SK-N-DZ (cell line): ENCODE measurements around the gene CDH4.

Source experiments
- DNase-seq: peaks from one replicate; pipeline ENCODE4 v3.0.0-alpha.2; 2015; ENCODE audit warnings: low spot score

CDH4 gene

DNA sequence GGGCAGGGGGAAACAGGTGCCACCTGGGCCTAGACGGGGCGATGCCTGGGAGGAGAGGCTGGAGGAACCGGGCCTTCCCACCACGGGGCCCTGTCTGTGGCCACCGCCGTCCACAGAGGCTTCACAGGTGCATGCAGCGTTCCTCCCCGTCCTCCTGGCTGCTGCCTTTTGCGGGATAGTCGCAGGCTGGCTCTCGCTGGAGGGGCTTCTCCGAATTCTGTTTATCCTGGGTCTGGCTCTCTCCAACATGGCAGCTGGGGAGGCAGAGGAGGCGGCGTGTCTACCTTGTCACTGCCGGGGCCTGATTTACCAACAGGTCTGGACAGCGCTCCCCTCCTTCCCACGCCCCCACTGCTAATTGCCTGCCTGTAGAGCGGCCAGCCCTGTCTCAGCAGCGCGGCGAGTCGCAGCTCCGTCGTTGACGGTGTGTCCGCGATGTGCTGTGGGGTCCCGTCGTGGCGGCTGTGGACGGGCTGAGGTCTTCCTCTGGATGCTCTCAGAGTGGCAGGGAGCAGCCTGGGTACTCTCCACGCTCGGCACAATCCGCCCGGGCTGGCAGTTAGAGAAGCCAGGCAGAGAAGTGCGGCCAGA is 550.8 kb downstream of the CDH4 start:
- no peak for DNase-seq

DNA sequence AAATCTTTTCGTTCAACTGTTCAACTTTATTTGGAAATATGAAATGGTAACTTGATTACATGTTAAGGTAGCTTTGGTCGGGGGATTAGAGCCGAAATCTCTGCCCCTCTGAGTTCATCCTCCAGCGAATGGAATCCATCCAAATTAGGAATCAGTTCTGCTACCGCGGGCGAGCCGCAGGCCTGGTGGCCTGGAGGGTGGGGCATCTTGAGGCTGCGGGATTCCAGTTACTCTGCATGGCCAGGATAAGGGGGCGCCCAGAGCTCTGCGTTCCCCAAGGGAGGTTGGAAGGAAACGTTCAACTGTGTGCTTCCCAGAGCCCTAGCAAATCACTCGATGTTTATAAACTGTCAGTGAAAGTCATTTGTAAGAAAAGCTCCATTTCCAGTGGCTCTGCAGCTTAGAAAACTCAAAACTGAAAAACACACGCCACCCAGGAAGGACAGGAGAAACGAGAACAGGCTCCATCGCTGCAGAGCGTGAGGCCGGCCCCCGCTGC is 551.4 kb downstream of the CDH4 start:
- DNase-seq: no peak

DNA sequence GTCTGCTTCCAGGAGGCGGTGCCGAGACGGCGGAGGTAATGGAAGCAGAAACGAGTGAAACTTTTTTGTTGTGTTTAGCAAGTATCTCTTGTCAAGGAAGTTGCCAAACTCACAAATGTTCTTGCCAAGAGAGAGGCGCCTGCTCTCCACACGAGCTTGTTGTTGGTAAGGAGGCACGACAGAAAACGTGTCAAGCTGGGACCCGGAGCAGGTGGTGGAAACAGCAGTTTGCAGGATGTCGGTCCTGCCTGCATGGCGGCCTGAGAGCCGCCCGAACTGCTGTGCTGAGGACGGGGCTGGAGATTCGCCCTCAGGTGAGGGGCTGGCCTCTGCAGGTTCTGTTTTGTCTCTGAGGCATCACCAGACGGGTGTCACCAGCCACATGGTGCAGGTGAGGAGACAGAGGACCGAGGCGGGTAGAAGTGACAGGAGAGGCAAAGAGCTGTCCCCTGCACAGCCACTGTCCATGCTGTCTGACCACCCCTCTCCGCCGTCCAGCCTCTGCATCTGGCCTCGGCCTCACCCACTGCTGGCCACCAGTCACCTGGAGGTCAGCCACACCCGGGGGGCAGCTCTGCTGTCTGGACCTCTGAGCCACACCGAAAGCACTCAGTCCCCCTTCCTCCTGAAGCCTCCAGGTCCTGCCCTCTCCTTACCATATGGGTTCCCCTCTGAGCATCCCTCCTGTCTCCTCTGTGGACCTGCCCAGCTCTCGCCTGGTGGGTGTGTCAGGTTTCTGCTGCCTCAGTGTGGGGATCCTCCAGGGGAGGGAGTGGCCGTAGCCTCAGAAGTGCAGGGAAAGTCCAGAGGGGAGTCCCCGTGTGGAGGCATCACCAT is 552.1 kb downstream of the CDH4 start:
- DNase-seq: no peak

DNA sequence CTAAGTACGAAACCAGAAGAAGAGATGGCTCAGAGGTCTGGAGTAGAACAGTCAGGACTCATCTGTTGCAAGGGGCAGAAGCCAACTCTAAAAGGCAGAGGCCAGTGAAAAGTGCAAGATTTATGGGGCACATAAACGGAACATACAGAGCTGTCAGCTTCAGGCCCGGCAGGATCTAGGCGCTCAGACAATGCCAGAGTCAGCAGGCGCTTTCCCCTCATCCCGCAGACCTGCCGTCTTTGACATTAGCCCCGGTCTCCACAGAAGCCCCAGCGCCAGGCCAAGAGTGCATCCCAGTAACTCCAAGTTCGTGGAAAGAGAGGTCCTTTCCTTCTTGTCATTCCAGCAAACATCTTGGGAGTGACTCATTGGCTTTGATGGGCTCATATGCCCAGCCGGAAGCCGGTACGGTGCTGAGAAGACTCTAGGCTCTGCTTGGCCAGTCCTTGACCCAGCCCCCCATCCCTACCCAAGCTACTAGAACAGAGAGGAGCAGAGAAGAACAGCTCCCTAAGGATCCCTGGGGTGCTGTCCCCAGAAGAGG is 552.8 kb downstream of the CDH4 start:
- DNase-seq: no peak

DNA sequence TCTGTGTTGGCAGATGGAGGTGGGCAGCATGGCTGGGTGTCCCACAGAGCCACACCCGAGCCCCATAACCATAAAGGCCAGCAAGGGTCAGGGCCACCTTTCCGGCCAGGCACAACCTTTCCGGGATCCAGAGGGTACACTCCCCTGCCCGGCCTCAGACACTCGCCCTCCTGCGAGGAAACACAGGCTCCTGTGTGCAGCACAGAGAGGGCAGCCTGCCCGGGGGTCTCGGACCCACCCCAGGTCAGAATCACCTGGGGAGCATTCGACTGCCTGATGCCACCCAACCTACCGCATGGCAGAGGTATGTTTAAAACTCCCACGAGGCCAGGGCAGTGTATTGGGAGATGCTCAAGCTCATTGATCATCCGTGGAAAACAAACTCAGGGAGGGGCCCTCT is 553.3 kb downstream of the CDH4 start:
- DNase-seq: no peak

DNA sequence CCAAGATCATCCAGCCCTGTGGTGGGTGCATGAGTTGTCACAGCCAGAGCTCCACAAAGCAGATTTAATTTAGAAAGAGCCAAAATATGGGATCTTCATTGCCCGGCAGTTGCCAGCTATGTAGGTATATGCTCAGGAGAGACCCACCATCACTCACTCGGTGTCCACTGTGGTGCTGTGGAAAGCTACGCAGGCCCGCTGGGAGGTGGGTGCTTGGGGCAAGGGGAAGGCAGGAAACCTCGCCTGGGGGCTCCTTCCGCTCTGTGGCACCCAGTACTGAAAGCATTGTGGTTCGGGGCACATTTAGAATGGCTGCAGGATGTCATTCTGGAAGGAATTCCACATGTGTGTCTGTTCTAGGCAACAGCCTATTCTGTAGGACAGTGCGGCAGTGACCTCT is 553.7 kb downstream of the CDH4 start:
- no peak for DNase-seq

DNA sequence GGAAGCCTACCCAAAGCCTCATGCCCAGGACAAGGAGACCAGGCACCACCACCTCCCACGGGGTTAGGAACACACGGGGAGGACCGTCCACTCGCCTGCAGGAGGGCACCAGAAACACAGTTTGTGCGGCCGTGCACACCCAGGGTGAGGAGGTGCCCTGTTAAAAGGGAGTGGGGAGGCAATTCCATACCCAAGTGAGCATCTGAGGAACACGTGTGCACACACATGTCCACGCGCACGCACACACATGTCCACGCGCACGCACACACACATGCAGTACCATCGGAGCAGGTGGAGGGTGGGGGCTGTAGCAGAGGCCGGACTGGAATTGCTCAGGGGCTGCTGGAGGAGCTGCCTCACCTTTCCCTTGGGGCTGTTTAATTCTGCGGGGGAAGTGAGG is 554.3 kb downstream of the CDH4 start:
- DNase-seq: no peak

DNA sequence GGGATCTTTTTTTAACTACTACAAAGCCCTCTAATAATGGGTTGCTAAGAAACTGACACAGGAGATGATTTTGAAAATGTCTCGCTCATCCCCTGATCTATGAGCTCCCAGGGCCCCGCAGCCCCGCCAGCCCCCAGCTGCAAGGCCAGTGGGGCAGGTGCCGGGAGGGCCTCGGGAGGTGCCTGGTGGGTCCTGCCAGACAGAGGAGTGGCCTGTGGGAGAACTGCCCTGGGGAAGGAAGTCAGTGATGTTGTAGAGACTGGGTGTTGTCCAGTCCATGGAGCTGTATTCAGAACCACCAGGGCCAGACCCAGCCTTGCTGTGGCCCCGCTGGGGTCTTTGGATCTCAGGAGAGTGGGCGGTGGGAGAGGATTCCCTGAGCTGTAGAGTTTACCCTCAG is 554.9 kb downstream of the CDH4 start:
- DNase-seq: no peak

DNA sequence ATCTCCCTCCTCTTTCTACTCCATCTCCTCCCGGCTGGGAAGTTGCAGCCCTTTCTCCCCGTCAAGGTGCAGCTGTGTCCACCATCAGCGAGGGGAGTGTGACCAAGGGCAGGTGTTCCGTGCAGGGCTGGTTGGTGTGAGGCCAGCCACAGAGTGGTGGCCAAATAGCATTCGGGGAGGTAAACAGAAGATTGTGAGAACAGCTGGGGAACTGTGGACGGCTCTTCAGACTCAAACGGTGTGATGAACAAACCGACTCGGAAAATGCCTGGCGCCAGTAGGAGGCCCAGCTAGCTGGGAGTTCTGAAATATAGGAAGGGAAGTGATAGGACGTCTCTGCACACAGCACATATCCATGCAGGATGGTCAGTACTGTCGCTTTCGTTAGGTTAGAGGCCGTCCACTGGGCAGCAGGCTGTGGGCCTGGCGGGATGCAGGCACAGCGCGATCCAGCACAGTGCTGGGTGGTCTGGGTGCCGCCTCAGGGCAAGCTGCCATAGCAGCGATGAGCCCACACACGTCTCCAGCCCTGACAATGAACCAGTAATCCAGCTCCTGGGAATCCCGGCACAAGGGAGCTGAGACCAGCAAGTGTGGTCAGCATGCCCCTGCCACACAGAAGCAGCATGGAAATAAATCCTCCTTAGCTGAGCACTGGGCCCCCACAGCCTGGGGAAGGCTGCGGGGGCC is 555.6 kb downstream of the CDH4 start:
- DNase-seq: no peak

DNA sequence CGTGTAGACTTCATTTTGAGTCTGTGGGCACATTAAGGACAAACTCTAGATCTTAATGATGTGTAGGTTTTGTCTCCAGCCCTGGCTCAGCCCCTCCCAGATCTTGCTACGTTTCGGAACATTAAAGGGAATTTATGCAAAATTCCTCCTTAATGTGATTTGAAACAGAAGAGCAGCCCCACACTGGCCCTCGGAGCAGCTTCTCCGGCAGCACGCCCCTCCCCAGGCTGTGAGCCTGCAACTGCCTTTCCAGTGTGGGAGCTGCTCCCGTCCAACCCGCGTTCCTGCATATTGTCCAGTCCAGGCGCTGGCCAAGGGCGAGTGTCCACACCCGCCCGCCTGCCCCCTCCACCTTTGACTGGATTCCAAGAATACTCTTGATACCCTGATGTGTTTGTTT is 556.4 kb downstream of the CDH4 start:
- DNase-seq: no peak

DNA sequence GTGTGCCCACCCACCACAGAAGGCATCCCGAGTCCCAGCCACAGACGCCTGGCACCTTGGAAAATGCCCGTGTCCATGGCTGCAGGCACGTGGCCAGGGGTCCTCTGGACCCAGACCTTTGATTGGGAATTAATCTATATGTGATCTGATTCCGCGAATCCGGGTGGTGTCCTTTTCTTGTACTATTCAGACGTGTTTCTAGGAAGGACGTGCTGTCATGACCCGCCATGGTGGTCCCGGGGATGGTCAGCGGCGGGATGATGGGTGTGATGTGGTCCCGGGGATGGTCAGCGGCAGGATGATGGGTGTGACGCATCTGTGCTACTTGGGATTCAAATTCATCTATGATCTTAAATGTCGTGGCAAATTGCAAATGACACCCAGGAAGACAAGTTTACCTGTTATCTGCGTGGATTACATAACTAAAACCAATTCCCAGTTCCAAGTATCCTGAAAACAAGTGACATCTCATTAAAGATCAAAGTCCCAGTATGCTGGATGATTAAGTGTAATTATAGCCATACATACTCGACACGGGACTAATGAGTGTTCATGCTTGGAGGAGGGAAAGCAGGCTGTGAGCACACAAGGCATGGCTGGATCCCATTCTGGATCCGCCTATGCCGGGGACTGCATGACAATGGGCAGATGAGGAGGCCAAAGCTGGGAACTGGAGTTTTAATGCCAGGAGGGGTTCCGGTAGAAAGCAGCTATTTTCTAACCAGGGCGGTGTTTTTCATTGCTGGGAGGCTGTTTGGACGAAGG is 557.1 kb downstream of the CDH4 start:
- no peak for DNase-seq

DNA sequence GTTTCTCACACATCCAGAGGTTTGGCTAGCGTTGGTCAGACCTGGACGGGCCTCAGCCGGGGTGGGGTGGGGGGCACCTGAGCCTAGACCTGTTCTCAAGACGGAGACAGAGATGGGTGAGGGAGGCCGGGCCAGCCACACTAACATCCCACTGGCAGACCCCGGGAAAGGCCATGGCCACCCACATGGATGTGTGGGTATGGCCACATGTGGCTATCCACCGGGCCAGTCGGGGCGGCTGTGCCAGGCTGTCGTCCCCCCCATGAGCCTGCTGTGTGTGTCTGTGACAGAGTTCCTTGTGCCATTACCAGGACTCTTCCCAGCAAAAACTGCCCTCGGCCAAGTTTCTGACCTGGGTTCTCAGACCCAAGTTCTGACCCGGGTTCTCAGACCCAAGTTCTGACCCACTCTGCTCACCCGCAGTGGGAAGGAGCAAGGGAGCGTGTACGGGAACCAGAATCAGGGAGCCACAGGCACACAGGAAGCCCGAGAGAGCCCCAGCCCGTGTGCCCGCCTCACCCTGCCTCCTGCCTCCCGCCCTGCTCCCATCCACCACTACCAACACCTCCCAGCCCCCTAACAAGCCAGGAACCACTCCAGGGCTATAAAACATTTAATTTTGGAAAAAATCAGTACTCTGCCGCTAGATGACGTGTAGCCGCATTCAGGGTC is 558.1 kb downstream of the CDH4 start:
- DNase-seq: no peak

DNA sequence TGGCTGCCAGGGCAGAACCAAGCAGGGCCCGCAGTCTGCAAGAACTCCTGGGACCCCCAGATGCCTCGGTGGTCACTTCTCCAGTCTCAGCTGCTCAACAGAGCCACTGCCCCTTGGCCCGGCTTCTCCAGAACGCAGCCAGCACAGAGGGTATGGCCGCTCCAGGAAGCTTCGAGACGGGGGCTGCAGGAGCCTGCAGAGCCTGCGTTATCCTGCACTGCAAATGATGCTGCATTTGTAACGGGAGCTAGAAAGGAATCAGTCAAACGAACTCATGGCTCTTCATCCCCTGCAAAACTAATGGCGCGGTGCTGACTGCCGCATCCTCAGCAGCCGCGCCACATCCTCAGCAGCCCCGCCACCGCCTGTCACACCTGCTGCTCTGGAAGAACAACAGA is 558.7 kb downstream of the CDH4 start:
- DNase-seq: no peak

DNA sequence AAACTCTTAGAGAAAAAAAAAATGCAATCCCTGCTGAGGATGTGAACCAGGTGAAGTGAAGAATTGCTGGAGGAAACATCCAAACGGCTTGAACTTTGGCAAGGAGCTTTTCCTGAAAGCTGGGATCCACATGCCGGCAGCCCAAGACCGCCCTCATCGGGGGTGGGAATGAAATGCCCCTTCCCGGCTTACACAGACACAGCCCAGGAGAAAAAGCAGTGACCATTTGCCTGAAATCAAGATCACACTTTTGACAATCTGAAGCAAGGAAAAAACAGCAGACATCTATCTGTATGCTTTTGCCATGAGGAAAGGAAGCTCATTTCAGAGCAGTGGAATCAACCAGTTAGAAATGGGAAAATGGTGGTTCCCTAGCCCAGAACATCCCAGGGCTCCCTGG is 559.1 kb downstream of the CDH4 start:
- no peak for DNase-seq

DNA sequence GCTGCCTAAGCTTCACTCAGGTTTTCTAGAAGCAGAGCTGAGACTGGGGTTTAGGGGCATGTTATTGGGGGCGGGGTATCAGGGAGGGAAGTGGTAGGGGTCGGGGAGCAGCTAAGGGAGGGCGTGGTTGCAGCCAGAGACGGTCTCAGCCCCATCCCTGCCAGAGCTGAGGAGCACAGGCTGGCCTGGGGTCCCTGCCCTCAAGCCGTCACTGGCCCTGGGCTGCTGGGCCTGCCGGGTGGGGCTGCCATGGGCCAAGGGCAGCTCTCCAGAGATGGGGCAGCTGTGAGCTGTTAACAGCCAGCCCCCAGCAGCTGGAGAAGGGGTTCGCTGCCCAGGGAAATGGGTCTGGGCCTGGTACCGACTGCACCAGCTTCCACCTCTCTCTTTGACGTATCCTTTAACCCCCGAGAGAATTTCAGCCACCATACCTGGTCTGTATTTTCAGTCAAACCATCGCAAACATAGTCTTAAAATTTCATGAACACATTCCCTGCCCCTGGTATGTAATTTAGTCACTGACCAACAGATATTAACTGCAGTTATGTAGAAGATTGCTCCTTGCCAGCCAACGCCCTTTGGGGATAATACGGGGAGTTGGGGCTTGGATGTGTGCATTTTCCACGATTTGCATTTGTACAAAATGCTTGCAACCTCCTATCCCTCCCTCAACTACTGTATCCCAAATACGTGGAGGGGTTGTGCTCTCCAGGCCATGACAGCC is 560.2 kb downstream of the CDH4 start:
- no peak for DNase-seq

DNA sequence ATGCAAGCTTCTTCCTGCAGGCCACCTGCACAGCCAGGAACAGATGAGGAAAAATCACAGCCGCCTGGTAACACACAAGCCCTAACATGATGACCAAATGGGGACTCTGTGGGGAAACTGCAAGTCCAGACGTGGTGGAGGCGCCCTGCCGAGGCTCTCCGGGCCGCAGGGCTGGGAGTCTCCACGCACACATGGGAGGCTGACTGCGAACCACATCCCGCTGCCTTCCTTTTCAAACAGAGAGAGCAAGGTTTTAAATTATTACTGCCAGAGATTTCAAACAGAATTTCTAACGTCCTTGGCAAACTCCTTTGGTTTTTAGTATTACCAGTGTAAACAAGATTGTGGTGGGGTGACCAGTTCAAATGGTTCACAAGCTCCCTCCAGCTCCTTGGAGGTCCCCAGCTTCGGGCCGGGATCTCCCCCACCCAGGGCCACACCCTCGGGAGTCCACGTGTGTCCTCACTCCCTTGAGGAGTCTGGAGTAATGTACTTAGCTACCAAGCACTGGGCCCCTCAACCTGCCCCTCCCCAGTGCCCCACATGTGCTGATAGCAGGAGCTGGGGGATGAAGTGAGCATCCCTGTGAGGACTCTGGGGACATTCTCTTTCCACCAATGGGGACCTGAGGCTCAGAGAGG is 560.9 kb downstream of the CDH4 start:
- no peak for DNase-seq

DNA sequence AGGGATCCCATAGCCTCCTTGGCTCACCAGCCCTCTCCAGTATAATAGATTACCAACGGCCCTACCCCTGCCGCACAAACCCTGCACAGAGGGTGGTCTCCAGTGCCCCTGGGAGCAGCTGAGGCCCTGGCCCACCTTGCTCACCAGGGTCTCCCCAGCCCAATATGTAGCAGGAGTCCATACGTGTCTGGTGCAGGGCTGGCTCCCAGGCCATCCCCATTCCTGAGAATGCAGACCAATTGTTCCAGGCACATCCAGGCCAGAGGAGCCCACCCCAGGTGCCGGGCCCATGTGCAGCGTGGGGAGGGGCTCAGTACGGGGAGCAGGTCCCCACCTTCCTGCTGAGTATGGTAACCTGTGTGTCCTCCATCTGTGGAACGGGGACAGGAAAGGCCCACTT is 561.7 kb downstream of the CDH4 start:
- DNase-seq: no peak

DNA sequence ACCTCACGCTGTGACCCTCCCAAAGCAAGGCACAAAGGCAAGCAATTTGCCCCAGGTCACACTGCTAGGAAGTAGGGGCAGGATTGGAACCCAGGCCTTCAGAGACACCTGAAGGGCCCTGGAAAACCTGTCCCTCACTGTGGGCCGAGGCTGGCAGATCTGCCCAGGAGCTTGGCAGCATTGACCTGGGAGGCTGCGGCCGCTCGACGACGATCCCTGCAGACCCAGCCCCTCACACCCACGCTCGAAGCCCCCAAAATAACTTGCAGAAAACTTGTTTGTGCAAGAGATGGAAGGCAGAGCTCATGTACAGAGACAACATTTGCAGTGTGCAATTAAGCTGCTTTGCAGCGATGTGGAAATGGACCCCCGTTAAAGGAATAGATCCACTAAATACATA is 562.2 kb downstream of the CDH4 start:
- no peak for DNase-seq

DNA sequence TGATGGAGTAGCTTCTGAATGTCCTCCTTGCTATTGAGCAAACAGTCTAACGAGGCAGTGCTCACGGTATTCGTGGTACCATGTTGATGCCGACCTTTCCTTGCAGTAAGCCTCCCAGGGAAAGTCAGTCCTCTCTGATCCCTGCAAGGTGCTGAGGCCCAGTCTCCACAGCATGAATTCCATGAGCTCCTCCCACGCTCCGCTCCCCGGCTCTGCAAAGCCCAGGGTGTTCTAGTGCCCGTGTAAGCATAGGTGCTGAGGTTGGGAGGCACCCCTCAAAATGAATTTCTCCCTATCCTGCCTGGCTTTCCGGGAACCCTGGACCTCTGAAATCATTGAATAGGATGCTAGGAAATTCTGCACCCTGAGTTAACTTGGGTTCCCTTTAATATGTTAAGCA is 562.7 kb downstream of the CDH4 start:
- no peak for DNase-seq

DNA sequence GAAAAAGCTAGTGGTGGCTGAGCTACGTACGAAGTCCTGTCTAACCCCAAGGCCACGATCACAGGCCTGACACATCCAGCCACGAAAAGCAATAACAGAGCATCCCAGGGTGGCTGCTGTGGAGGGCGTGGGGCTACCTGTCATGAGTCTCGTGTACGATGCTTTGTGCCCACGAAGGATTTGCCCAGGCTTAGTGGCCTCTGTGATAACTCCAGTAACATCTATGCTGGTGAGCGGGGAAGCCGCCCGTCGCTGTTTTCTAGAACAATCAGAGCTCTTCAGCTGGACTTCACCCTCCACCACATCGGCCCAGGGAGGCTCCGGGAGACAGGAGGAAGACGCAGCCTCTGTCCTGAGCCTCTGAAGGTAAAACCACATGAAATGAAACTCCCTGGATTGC is 563.1 kb downstream of the CDH4 start:
- DNase-seq: no peak
